Posterior vena cava (tissue), 2 donors: ENCODE measurements around the gene TCOF1. TPM values are rescaled to one million over a fixed set of nuclear protein-coding genes. Genes with fewer than 3 reads are reported as not detected.
"Not testable (repeated sequence)": the region's sequence is repeated elsewhere in the genome, so short reads cannot be mapped to it uniquely, and the experiment has no call there.

ENCODE experiments used
- DNase-seq: peaks from one replicate; pipeline ENCODE4 v3.0.0-alpha.2; 2020; ENCODE audit warnings: low spot score
- intact Hi-C, 2 donors: fragments of 100-400 bp; cut with DNase I; formaldehyde crosslinking; loops; one replicate each; pipeline versions ENCODE4 v1.14.1 to v1.14.2; 2022 to 2023
- total RNA-seq, 2 donors: library from RNA; stranded (reverse); fragmentation: NEBNext Ultra II Directional; extraction: Animal tissue kit (Norgen Biotek cat#: 25700); gene quantifications; one replicate each; pipeline ENCODE4 v1.2.1, GENCODE V29; 2021
- donor health status: DM: yes; HTN: yes; CAD: no.
- donor health status: DM: yes; HTN: yes; CAD: no.

TCOF1 gene
- total RNA-seq, 2 donors from 2014 or later, result 19.2 to 24.4 TPM

DNA sequence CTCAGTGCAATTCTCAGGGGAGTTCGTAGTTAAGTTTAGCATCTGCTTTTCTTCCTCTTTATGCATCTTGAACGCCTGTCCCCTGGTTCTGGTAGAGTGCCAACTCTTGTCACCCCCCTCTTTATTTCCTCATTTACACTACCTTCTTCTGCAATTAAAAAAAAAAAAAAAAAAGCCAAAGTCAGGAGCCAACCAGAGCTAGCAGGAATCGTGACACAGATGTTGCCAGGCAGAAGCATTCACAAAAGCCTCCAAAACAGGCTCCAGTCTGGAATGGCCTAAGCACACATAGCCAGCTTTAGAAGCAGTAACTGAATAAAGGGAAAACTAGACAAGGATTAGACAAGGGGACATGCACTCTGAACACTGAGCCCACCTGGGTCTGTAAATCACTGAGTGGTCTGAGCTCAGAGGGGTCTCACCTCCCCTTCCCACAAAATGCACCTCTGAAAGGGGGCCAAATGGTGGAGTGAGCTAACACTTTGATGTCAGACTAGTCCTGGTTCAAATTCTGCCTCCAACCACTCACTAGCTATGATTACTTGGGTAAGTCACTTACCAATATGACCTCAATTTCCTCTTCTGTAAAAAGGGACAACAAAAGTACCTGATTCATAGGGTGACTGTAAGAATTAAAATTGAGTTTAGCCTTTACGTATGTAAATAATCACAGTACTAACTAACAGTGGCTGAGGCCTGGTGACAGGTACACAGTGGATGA is 53.2 kb downstream of the TCOF1 start:
- DNase-seq, result no peak
- intact Hi-C loops, result no loop called here

- intact Hi-C loops, result no loop called here
- DNase-seq, result no peak
Measured at GRCh38 chr5:150411245-150411979, 53.9 kb downstream of the TCOF1 start.

- intact Hi-C loops, result no loop called here
Measured at GRCh38 chr5:150412319-150413175, 55.0 kb downstream of the TCOF1 start, which contains the start of gene CD74. Gene CD74, minus strand, starts transcription at chr5:150412910. Its CDS starts 161 bp downstream, at chr5:150412749.

GRCh38 chr5:150413176-150413901 is 55.8 kb downstream of the TCOF1 start:
- DNase-seq, result no peak

More at GRCh38 chr5:150412319-150413175, 55.0 kb downstream of the TCOF1 start, which contains the start of gene CD74:
- peak; percentile 93 for DNase-seq

GRCh38 chr5:150413902-150414790 is 56.6 kb downstream of the TCOF1 start:
- DNase-seq, result peak; percentile 43
- intact Hi-C loops, result not testable (repeated sequence)

More at GRCh38 chr5:150413176-150413901, 55.8 kb downstream of the TCOF1 start:
- intact Hi-C loops, result no loop called here

- intact Hi-C loops, result no loop called here
- peak; percentile 61 for DNase-seq
Measured at GRCh38 chr5:150419630-150420270, 62.3 kb downstream of the TCOF1 start.

- no peak for DNase-seq
- intact Hi-C loops, result no loop called here
Measured at GRCh38 chr5:150422075-150422474, 64.6 kb downstream of the TCOF1 start.

DNA sequence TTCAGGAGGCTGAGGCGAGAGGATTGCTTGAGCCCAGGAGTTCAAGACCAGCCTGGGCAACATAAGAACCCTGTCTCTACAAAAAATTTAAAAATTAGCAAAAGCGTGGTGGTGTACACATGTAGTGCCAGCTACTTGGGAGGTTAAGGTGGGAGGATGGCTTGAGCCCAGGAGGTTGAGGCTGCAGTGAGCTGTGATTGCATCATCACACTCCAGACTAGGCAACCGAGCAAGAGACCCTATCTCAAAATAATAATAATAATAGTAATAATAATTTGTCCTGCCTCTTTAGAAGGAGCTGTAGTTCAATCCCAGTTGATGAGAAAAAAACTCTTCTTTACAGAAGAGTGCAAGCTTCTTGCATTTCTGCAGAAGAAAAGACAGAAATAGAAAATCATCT is 65.3 kb downstream of the TCOF1 start:
- intact Hi-C loops, result no loop called here

DNA sequence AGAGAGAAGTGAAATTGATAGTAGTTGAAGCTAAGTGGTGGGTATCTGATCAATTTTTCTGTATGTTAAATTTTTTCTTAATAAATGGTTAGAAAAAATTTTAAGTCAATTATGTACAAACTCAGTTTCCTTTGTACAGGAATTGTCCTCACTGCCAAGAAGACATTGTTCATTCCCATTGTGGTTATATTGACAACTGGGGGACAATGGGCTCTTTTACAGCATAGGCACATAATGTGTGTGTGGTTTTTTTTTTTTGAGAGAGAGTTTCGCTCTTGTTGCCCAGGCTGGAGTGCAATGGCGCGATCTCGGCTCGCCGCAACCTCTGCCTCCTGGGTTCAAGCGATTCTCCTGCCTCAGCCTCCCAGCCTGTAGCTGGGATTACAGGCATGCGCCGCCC is 68.7 kb downstream of the TCOF1 start:
- peak; percentile 20 for DNase-seq
- intact Hi-C loops, result not testable (repeated sequence)

More for the DNA sequence above, 65.3 kb downstream of the TCOF1 start:
- peak; percentile 25 for DNase-seq

DNA sequence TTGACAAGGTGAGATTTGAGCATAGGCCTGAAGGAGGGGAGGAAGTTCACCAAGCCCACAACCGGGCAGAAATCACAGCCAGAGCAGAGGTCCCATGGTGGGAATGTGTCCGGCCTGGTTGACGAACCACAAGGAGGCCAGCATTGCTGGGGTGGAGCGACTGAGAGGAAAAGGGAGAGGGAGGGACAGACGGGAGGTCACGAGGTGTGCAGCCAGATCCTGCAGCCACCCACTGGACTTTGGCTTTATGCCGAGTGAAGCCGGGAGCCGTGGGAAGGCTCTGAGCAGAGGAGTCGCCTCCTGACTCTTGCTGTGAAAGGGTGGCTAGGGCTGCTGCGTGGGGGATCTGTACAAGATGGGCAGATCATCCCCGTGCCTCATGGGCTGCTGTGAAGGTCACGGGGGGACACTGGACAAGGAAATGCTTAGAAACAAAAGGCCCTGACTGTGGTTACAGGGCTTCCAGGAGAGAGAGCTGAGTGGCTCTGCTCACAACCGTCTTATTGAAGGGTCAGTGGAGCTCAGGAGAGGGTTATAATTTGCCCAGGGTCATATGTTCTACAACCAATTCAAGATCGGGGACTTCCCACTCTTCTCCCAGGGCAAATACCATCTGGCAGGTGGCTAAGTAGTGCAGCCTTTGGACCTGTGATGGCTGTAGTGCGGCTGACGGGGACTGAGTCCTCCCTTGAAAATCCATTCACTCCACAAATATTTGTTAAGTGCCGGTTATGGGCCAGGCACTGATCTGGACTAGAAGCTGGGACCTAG is 70.8 kb downstream of the TCOF1 start:
- no peak for DNase-seq
- intact Hi-C loops, result no loop called here

GRCh38 chr5:150428978-150429377 is 71.5 kb downstream of the TCOF1 start:
- intact Hi-C loops, result no loop called here
- no peak for DNase-seq

- intact Hi-C loops, result no loop called here
- no peak for DNase-seq
Measured at GRCh38 chr5:150429410-150429873, 71.9 kb downstream of the TCOF1 start.

DNA sequence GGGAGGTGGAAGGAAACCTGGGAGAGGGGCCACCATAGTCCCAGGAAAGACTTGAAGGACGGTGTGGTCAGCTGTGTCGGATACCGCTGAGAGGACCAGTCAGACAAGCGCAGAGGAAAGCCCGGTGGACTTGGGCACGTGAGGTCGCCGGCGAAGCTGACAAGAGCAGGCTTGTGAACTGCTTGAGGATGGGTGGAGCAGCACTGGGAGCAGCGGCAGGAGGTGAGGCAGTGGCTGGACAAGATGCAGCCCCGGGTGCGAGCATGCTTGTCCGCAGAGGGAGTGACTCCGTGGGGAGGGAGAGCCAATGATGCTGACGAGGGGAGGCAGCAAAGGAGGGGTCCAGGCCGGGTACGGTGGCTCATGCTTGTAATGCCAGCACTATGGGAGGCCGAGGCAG is 73.6 kb downstream of the TCOF1 start:
- intact Hi-C loops, result loop anchor here in 1 of 2 donors (10.0 kb wide), 1 partner anchor 166 kb away; no protein-coding TSS in a partner anchor

GRCh38 chr5:150431574-150431973 is 74.1 kb downstream of the TCOF1 start:
- DNase-seq, result no peak
- intact Hi-C loops, result loop anchor here in 1 of 2 donors (10.0 kb wide), 1 partner anchor 167 kb away; no protein-coding TSS in a partner anchor

More for the DNA sequence above, 73.6 kb downstream of the TCOF1 start:
- DNase-seq, result peak; percentile 71

- intact Hi-C loops, result loop anchor here in 1 of 2 donors (10.0 kb wide), 1 partner anchor 170 kb away; no protein-coding TSS in a partner anchor
- DNase-seq, result peak; percentile 43
Measured at GRCh38 chr5:150434464-150434863, 77.0 kb downstream of the TCOF1 start.

- intact Hi-C loops, result loop anchor here in 1 of 2 donors (10.0 kb wide), 1 partner anchor 171 kb away; no protein-coding TSS in a partner anchor
- DNase-seq, result peak; percentile 95
Measured at GRCh38 chr5:150436141-150436680, 78.7 kb downstream of the TCOF1 start.
